ENCODE measurements around the gene NR1H3. TPM values are rescaled to one million over a fixed set of nuclear protein-coding genes. Genes with fewer than 3 reads are reported as not detected.

The NR1H3 gene
- total RNA-seq, 6 experiments from 2014 or later: 61.5 to 82.9 (median 67.3) TPM

DNA sequence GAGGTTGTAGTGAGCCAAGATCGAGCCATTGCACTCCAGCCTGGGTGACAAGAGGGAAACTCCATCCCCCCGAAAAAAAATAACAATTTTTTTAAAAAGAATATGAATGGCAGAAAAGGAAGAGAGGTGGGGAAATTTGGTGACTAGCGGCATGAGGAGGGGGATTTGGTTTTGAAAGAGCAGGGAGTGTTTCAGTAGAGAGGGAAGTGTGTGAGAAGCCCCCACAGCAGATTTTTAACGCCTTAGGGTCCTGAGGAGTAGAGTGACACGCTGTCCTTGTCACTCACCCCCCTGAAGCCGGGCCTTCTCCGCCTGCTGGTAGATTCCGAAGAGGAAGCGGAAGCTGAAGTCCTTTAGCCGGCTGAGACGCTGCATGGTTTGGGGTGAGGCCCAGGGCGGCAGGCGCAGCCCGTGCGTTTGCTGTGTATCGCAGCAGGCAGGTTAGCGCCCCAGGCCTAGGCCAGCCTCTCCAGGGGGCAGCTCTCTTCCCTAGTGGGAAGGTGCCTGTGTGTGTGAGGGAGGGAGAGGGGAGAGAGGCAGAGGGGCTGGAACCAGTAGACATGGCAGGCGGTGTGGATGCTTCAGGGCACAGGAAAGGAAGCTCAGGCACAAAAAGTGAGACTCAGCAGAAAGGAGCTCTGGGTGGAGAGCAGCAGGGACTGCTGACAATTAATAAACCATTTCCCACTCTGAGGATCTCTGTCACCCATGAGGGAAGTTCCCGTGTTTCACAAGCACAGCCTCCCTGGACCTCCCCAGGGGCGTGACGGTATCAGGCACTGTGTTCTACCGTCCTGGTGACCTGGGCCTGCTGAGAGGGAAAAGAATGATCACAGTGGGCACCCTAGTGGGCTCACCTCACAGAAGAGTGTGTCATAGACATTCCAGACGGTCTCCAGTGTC lies 13.1 kb upstream of the NR1H3 start:
- peaks cover 2 to 60% (median 32%) of the 10 kb centered on the region in 4 donors for H3K4me1 ChIP-seq
- no peaks in the 10 kb centered on the region for H3K9me3 ChIP-seq
- H3K27ac ChIP-seq: peak overlapping the region; percentile 33 to 96 (median 80)
- ATAC-seq: peak; percentile 23 to 59 (median 32)
- no peak overlapping the region for H3K4me3 ChIP-seq
- 56% methylated on average over 9 of the region's 23 CpGs for WGBS (ENCODE audit: insufficient coverage, low coverage, low lambda C conversion rate, missing lambda C conversion rate)
- intact Hi-C loops (cut with DNase I): no loop called here
- DNase-seq: peak; percentile 59 to 70 (median 65)
- peaks cover 4 to 47% (median 23%) of the 10 kb centered on the region in 4 donors for H3K36me3 ChIP-seq
- no peaks in the 10 kb centered on the region for H3K27me3 ChIP-seq
- TF ChIP-seq POLR2A (IDR thresholded peaks at IDR 0.05): no peak
- TF ChIP-seq, protein P1, sequence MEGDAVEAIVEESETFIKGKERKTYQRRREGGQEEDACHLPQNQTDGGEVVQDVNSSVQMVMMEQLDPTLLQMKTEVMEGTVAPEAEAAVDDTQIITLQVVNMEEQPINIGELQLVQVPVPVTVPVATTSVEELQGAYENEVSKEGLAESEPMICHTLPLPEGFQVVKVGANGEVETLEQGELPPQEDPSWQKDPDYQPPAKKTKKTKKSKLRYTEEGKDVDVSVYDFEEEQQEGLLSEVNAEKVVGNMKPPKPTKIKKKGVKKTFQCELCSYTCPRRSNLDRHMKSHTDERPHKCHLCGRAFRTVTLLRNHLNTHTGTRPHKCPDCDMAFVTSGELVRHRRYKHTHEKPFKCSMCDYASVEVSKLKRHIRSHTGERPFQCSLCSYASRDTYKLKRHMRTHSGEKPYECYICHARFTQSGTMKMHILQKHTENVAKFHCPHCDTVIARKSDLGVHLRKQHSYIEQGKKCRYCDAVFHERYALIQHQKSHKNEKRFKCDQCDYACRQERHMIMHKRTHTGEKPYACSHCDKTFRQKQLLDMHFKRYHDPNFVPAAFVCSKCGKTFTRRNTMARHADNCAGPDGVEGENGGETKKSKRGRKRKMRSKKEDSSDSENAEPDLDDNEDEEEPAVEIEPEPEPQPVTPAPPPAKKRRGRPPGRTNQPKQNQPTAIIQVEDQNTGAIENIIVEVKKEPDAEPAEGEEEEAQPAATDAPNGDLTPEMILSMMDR (IDR thresholded peaks at IDR 0.05): no peak

DNA sequence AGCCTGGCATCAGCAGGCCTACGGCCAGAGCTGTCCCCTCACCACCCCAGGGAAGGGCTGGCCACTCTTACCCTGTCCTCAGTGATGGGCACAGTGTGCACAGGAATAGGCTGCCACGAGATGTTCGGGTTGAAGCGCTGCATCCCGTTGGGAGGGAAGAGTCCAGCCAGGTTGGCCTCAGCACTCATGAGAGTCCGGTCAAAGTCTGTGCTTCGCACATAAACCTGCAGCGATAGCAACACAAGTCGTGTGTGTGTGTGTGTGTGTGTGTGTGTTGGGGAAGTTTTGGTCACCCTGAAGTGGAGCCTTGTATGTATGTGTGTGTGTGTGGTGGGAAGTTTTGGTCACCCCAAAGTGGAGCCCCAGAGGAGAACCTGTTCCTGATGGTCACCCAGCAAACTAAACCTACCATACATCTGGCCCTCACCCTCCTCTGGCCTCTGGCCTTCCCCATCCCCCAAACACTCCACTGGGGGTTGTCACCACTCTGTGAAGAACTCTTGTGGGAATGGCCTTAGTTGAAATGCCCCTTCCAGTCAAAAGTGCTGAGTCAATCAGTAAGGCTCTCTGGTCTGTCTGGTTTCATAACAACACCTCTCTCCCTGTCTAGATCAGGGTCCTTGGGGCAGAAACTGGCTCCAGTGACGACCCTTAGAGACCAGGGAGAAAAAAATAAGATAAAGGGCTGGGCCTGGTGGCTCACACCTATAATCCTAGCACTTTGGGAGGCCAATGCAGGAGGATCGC lies 12.0 kb upstream of the NR1H3 start:
- DNase-seq: peak; percentile 58 to 89 (median 87)
- intact Hi-C loops (cut with DNase I): no loop called here
- peak overlapping the region; percentile 61 to 96 (median 80) for H3K27ac ChIP-seq
- WGBS (ENCODE audit: insufficient coverage, low coverage, low lambda C conversion rate, missing lambda C conversion rate): 44% methylated on average over 3 of the region's 11 CpGs
- no peak for TF ChIP-seq POLR2A (IDR thresholded peaks at IDR 0.05)
- TF ChIP-seq, protein P1 (IDR thresholded peaks at IDR 0.05): no peak
- H3K9me3 ChIP-seq: no peaks in the 10 kb centered on the region
- H3K36me3 ChIP-seq: peaks cover 0 to 38% (median 15%) of the 10 kb centered on the region in 4 donors
- H3K4me1 ChIP-seq: peaks cover 2 to 61% (median 32%) of the 10 kb centered on the region in 4 donors
- ATAC-seq: peak; percentile 49 to 69 (median 62)
- no peaks in the 10 kb centered on the region for H3K27me3 ChIP-seq
- no peak overlapping the region for H3K4me3 ChIP-seq

DNA sequence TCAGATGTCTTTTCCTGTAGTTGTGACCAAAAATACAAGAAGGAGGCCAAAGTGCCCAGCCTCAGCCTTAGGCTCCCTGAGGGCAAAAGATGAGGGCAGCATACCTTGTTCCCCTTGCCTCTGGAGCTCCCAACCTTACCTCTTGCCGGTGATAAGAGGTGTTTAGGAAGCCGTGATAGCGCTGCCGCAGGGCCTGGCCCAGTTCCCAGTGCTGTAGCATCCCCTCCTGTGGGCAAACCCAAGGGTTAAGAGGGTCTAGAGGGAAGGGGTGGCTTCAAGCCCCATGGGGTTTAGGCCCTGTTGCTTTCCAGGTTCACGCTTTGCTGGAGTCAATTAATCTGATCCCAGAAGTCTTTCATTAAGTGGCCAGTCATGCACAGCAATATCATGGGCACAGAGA lies 10.3 kb upstream of the NR1H3 start:
- H3K27ac ChIP-seq: peak overlapping the region in 1 of 3 donors; percentile 96

DNA sequence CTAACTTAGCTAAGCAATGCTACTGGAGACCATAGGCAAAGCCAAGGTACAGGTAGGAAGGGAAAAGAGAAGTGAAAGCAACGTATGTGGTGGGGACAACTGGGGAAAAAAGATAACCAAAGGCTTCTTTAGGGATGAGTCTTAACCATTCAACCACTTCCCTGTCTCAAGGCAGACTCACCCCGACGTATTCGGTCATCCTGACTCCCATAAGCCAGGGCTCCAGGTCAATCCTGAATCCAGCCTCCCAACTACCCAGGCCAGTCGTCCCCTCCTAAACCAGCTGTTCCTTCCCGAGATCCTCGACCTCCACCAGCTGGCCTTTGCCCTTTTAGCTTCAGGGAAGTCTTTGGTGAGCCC lies 9.5 kb upstream of the NR1H3 start:
- Histone ChIP-seq H3K36me3 (peaks cover 0 to 12% (median 5%) of the 10 kb centered on the region in 4 donors), H3K27me3 (no peaks in the 10 kb centered on the region), H3K4me1 (peaks cover 2 to 52% (median 31%) of the 10 kb centered on the region in 4 donors), H3K27ac (peak overlapping the region; percentile 77 to 96 (median 86)), H3K4me3 (peak overlapping the region; percentile 64 to 92 (median 81)), H3K9me3 (no peaks in the 10 kb centered on the region)
- intact Hi-C loops (cut with DNase I): no loop called here
- DNase-seq (no peak), ATAC-seq (peak; percentile 7 to 31 (median 14))
- no peak for TF ChIP-seq POLR2A (IDR thresholded peaks at IDR 0.05)
- TF ChIP-seq, protein P1 (IDR thresholded peaks at IDR 0.05): no peak
- 0% methylated on average over 7 of the region's 7 CpGs for WGBS (ENCODE audit: insufficient coverage, low coverage, low lambda C conversion rate, missing lambda C conversion rate)

More for the DNA sequence above, 10.3 kb upstream of the NR1H3 start:
- Histone ChIP-seq H3K27me3 (no peaks in the 10 kb centered on the region), H3K4me1 (peaks cover 2 to 60% (median 32%) of the 10 kb centered on the region in 4 donors), H3K36me3 (peaks cover 0 to 20% (median 6%) of the 10 kb centered on the region in 4 donors), H3K4me3 (peak overlapping the region; percentile 64 to 92 (median 81)), H3K9me3 (no peaks in the 10 kb centered on the region)
- intact Hi-C loops (cut with DNase I): no loop called here
- TF ChIP-seq POLR2A (IDR thresholded peaks at IDR 0.05): no peak
- TF ChIP-seq, protein P1 (IDR thresholded peaks at IDR 0.05): no peak
- DNase-seq (no peak), ATAC-seq (no peak)
- 0% methylated on average over 1 of the region's 5 CpGs for WGBS (ENCODE audit: insufficient coverage, low coverage, low lambda C conversion rate, missing lambda C conversion rate)

All from right lobe of liver (tissue), 6 donors.